GM12878 (cell line): ENCODE data around the gene RFC4. TPM values are rescaled to one million over a fixed set of nuclear protein-coding genes. Genes with fewer than 3 reads are reported as not detected.

ENCODE experiments used
- ATAC-seq: fragments of 200-7000 bp; cut with Tn5 transposase; 3 replicates; pipeline ENCODE4 v1.9.1; 2020; ENCODE audit warnings: mild to moderate bottlenecking, moderate library complexity
- BruUV-seq: library from RNA; stranded (reverse); fragments of 400-500 nt; replicated peaks from 2 replicates; lab custom pipeline; 2021; lab: Mats Ljungman, UMichigan
- CTCF ChIA-PET: fragments of 300-600 bp; sonication (Branson Sonifier 250); formaldehyde crosslinking; extraction: SDS; loops from one replicate; lab custom pipeline; 2021; ENCODE audit warnings: inconsistent platforms; lab: Yijun Ruan, JAX
- POLR2A ChIA-PET: fragments of 350-600 bp; formaldehyde crosslinking; extraction: SDS; loops from one replicate; lab custom pipeline; 2021; ENCODE audit warnings: inconsistent platforms; lab: Charles Lee
- RAD21 ChIA-PET: fragments of 300-600 bp; sonication (Branson Sonifier 250); formaldehyde crosslinking; loops from one replicate; lab custom pipeline; 2023; ENCODE audit warnings: antibody characterized with exemption; ENCODE audit not compliant: unreplicated experiment; lab: Charles Lee
- SMC1A ChIA-PET: fragments of 300-600 bp; sonication (Branson Sonifier 250); formaldehyde crosslinking; loops from one replicate; lab custom pipeline; 2023; ENCODE audit not compliant: unreplicated experiment, uncharacterized antibody; lab: Charles Lee
- DNase-seq: peaks from one replicate; pipeline ENCODE4 v3.0.0-alpha.2; 2011; ENCODE audit warnings: low read depth, low spot score
- FAIRE-seq: peaks from 3 replicates; lab custom pipeline; 2011; peaks lifted over from hg19 to GRCh38; lab: Jason Lieb, UNC
- H2AFZ ChIP-seq: 2 replicates; pipeline ENCODE4 v1.6.0; 2011; ENCODE audit warnings: low read depth, low read length, control low read depth; ENCODE audit not compliant: control insufficient read depth
- H3K27ac ChIP-seq: 2 replicates; pipeline ENCODE4 v1.5.1; 2011; ENCODE audit warnings: control low read depth; ENCODE audit not compliant: control insufficient read depth, insufficient read depth
- H3K27me3 ChIP-seq, 2 experiments: replicated peaks in 1 of 2; 2 replicates each; pipeline versions ENCODE4 v1.6.0 to v1.6.1; 2011; ENCODE audit warnings: low read length in 1 of 2; ENCODE audit not compliant: control insufficient read depth in 2 of 2, insufficient read depth in 2 of 2
- H3K36me3 ChIP-seq, 2 experiments: 2 replicates each; pipeline ENCODE4 v1.5.1; 2011; ENCODE audit warnings: low read length in 1 of 2; ENCODE audit not compliant: control insufficient read depth in 2 of 2, insufficient read depth in 2 of 2
- H3K4me1 ChIP-seq: 2 replicates; pipeline ENCODE4 v1.6.1; 2011; ENCODE audit warnings: mild to moderate bottlenecking, low read length, moderate library complexity, mixed read lengths; ENCODE audit not compliant: control insufficient read depth, insufficient read depth
- H3K4me2 ChIP-seq: 2 replicates; pipeline ENCODE4 v1.6.0; 2011; ENCODE audit warnings: control low read depth; ENCODE audit not compliant: control insufficient read depth, insufficient read depth
- H3K4me3 ChIP-seq: fragments of 200-600 bp; sonication (generic); 2 replicates; pipeline ENCODE4 v1.5.1; 2016
- H3K79me2 ChIP-seq: 2 replicates; pipeline ENCODE4 v1.6.0; 2011; ENCODE audit warnings: low read length; ENCODE audit not compliant: control insufficient read depth, insufficient read depth
- H3K9ac ChIP-seq: 2 replicates; pipeline ENCODE4 v1.8.0; 2011; ENCODE audit warnings: low read length, control low read depth, mixed read lengths; ENCODE audit not compliant: control insufficient read depth, insufficient read depth
- H3K9me3 ChIP-seq: replicated peaks from 3 replicates; pipeline ENCODE4 v1.5.1; 2011; ENCODE audit warnings: mild to moderate bottlenecking, low read length; ENCODE audit not compliant: control insufficient read depth, insufficient read depth
- H4K20me1 ChIP-seq: 2 replicates; pipeline ENCODE4 v1.6.0; 2011; ENCODE audit not compliant: control insufficient read depth, insufficient read depth
- ATF7 ChIP-seq: fragments of 450-650 bp; IDR thresholded peaks from 2 replicates; pipeline ENCODE4 v1.6.1; 2016; ENCODE audit warnings: low read depth, mild to moderate bottlenecking
- BHLHE40 ChIP-seq, 2 experiments: fragments of 450-650 bp in 1 of 2; IDR thresholded peaks; 2 replicates each; pipeline ENCODE4 v1.6.1; 2011 to 2017; ENCODE audit warnings: low read depth in 2 of 2, borderline replicate concordance in 1 of 2, improper control_type of control experiment in 1 of 2, low read length in 1 of 2, mild to moderate bottlenecking in 1 of 2
- BMI1 ChIP-seq: fragments of 450-650 bp; IDR thresholded peaks from 2 replicates; pipeline ENCODE4 v1.6.1; 2016; ENCODE audit warnings: mild to moderate bottlenecking, moderate library complexity, borderline replicate concordance
- CHD2 ChIP-seq: IDR thresholded peaks from 2 replicates; pipeline ENCODE4 v1.6.1; 2011; ENCODE audit warnings: low read depth, low read length, improper control_type of control experiment, borderline replicate concordance
- ELK1 ChIP-seq: IDR thresholded peaks from 2 replicates; pipeline ENCODE4 v1.6.1; 2012; ENCODE audit warnings: low read depth, low read length, improper control_type of control experiment
- IRF3 ChIP-seq: fragments of 450-650 bp; IDR thresholded peaks from 2 replicates; pipeline ENCODE4 v1.6.1; 2014; ENCODE audit warnings: mild to moderate bottlenecking
- NRF1 ChIP-seq: conservative IDR thresholded peaks from 2 replicates; pipeline ENCODE4 v1.6.1; 2011; ENCODE audit warnings: mild to moderate bottlenecking, low read depth, low read length, improper control_type of control experiment
- PRDM15 ChIP-seq: fragments of 450-650 bp; formaldehyde crosslinking; IDR thresholded peaks from 2 replicates; pipeline ENCODE4 v1.4.0; 2020; ENCODE audit warnings: mild to moderate bottlenecking, moderate library complexity
- WGBS: methylation state at CpG from one replicate; pipeline ENCODE4 v1.1.6; 2016; ENCODE audit warnings: low lambda C conversion rate; ENCODE audit not compliant: insufficient replicate concordance, insufficient coverage; ENCODE audit errors: missing lambda C conversion rate; 5-methylcytosine and 5-hydroxymethylcytosine counted together
- in situ Hi-C: fragments of 300-500 bp; cut with MboI; formaldehyde crosslinking; loops from 9 replicates; pipeline ENCODE4 v1.14.3; 2018; ENCODE audit warnings: mixed read lengths
- intact Hi-C: fragments of 100-400 bp; cut with micrococcal nuclease; formaldehyde crosslinking; loops from one replicate; pipeline ENCODE4 v1.14.2; 2022; ENCODE audit not compliant: unreplicated experiment
- polyA plus RNA-seq, 11 experiments: library from polyadenylated mRNA; depleted of rRNA in 4 of 11; unstranded in 6 of 11; stranded (reverse) in 5 of 11; fragments of >200 nt; fragmentation: Nextera tagmentation in 4 of 11; fragmentation: Illumina TruSeq in 1 of 11; extraction: Ambion mirVana in 4 of 11; extraction: Trizol in 1 of 11; gene quantifications; 1 replicate in 1 of 11; 2 replicates in 10 of 11; pipeline versions ENCODE4 v1.2.1 to v1.2.3, GENCODE V29; 2011 to 2016; ENCODE audit warnings: inconsistent platforms in 2 of 11, missing spikeins in 2 of 11, low read depth in 1 of 11
- total RNA-seq, 4 experiments: library from RNA; depleted of rRNA in 3 of 4; stranded (reverse); fragments of >200 nt in 3 of 4; fragmentation: Illumina TruSeq in 1 of 4; extraction: Trizol in 1 of 4; gene quantifications; 2 replicates each; pipeline versions ENCODE4 v1.2.1 to v1.2.3, GENCODE V29; 2013 to 2021

The RFC4 gene
- total and polyA plus RNA-seq, 10 of the 15 experiments (the other 5 are each of a cell fraction or from before 2014, with no cell fraction given) = 49.1 to 144 (median 112) TPM

- Histone ChIP-seq H3K4me1 (no peaks in the 10 kb centered on the region), H4K20me1 (0 out of 2 replicates have a peak, but pooled peaks cover 4% of the 10 kb centered on the region), H3K36me3 (no peaks in the 10 kb centered on the region), H3K9ac (no peak overlapping the region), H3K27me3 (peaks cover 18 to 22% of the 10 kb centered on the region in 2 experiments), H3K27ac (no peak overlapping the region), H2AFZ (no peak overlapping the region), H3K9me3 (no peaks in the 10 kb centered on the region), H3K4me2 (no peak overlapping the region), H3K79me2 (no peaks in the 10 kb centered on the region), H3K4me3 (no peak overlapping the region)
- no peak for ATAC-seq
- no peak for FAIRE-seq
- ChIA-PET SMC1A (interaction anchor here (1.5 kb wide), 1 partner anchor 336 kb away, joined by 6 read pairs; no protein-coding TSS in a partner anchor), POLR2A (interaction anchor here (0.6 kb wide), 1 partner anchor 476 kb away, joined by 4 read pairs; no protein-coding TSS in a partner anchor), RAD21 (interaction anchor here (0.7 kb wide), 2 partner anchors 19 to 144 kb away, joined by 3 to 4 read pairs; no protein-coding TSS in a partner anchor), CTCF (interaction anchor here (1.0 kb wide), 1 partner anchor 211 kb away, joined by 6 read pairs; no protein-coding TSS in a partner anchor)
- WGBS = 25% methylated on average over 4 of the region's 5 CpGs
- no TSS peak for BruUV-seq
- no peak for DNase-seq
- intact Hi-C loops = no loop called here
- TF ChIP-seq PRDM15 (CRISPR knock-in tag) = no peak
- no peak for TF ChIP-seq IRF3
- TF ChIP-seq NRF1 = no peak
- no peak for TF ChIP-seq ATF7
- no peak for TF ChIP-seq BMI1
- no peak for TF ChIP-seq CHD2
- no peak for TF ChIP-seq BHLHE40 (IDR thresholded peaks at IDR 0.05; ENCODE audit: borderline replicate concordance in 1 of 2, low read depth in 2 of 2, low read length in 1 of 2)
- no peak for TF ChIP-seq ELK1
- in situ Hi-C loops = no loop called here
Measured at GRCh38 chr3:186828340-186828739, 22.1 kb upstream of the RFC4 start.
